Transverse colon (tissue), 4 donors: ENCODE results near the gene TRIP10. TPM values are rescaled to one million over a fixed set of nuclear protein-coding genes. Genes with fewer than 3 reads are reported as not detected.

Experiments used
- DNase-seq: peaks from one replicate; pipeline ENCODE4 v3.0.0-alpha.2; 2019
- H3K27ac ChIP-seq, 4 donors: fragments of 200-600 bp; sonication (generic); 2 replicates each; pipeline ENCODE4 v1.5.1; 2016 to 2018; ENCODE audit warnings: inconsistent platforms in 4 of 4
- H3K27me3 ChIP-seq: fragments of 200-600 bp; sonication (generic); 2 replicates; pipeline ENCODE4 v1.5.1; 2017; ENCODE audit warnings: inconsistent platforms
- H3K36me3 ChIP-seq, 4 donors: fragments of 200-600 bp; sonication (generic); 2 replicates each; pipeline ENCODE4 v1.5.1; 2017 to 2019; ENCODE audit warnings: inconsistent platforms in 4 of 4
- H3K4me1 ChIP-seq, 4 donors: fragments of 200-600 bp; sonication (generic); 2 replicates each; pipeline ENCODE4 v1.5.1; 2017 to 2020; ENCODE audit warnings: inconsistent platforms in 4 of 4
- H3K4me3 ChIP-seq, 4 donors: fragments of 200-600 bp; sonication (generic); 1 replicate in 1 of 4; 2 replicates in 3 of 4; pipeline versions ENCODE4 v1.5.1 to v1.6.1; 2017 to 2019; ENCODE audit warnings: inconsistent platforms in 4 of 4
- H3K9me3 ChIP-seq, 2 donors: fragments of 200-600 bp; sonication (generic); 2 replicates each; pipeline ENCODE4 v1.5.1; 2017 to 2019; ENCODE audit warnings: inconsistent platforms in 2 of 2
- EP300 ChIP-seq: sonication (generic); formaldehyde crosslinking; IDR thresholded peaks from one replicate; pipeline ENCODE4 v1.6.1; 2017; ENCODE audit warnings: antibody characterized with exemption, low read depth
- POLR2A ChIP-seq: fragments of 450-650 bp; IDR thresholded peaks from one replicate; pipeline ENCODE4 v1.6.1; 2016; ENCODE audit warnings: antibody characterized with exemption, mild to moderate bottlenecking, moderate library complexity
- POLR2AphosphoS5 ChIP-seq, 3 donors: sonication (generic); formaldehyde crosslinking; IDR thresholded peaks; one replicate each; pipeline ENCODE4 v1.6.1; 2016; ENCODE audit warnings: antibody characterized with exemption in 3 of 3
- WGBS, 2 donors: methylation state at CpG; one replicate each; pipeline ENCODE4 v1.1.5; 2018; ENCODE audit warnings: low coverage in 1 of 2; 5-methylcytosine and 5-hydroxymethylcytosine counted together
- in situ Hi-C, 4 donors: fragments of 200-750 bp; cut with MboI; loops; one replicate each; pipeline versions ENCODE4 v1.15.0 to v1.15.1; 2017; ENCODE audit warnings: low sequenced_read_pairs in 3 of 4, low pct_ligation_motif_present in 1 of 4, low pct_unique_long_range_greater_than_20kb in 1 of 4
- intact Hi-C: fragments of 100-400 bp; cut with DNase I; formaldehyde crosslinking; loops from one replicate; pipeline ENCODE4 v1.15.1; 2023; ENCODE audit warnings: low total_unique reads
- total RNA-seq, 4 donors: library from RNA; depleted of rRNA; stranded (reverse); fragments of >200 nt; gene quantifications; one replicate each; pipeline ENCODE4 v1.1.0, GENCODE V29; 2016
- TF ChIP-seq, protein P1 (sequence below), 5 experiments: fragments of 200-600 bp in 3 of 5; fragments of 450-650 bp in 2 of 5; sonication (generic) in 3 of 5; IDR thresholded peaks; 1 replicate in 2 of 5; 2 replicates in 3 of 5; pipeline ENCODE4 v1.5.1; 2016 to 2017; ENCODE audit warnings: antibody characterized with exemption in 5 of 5, inconsistent platforms in 3 of 5, mild to moderate bottlenecking in 2 of 5, moderate library complexity in 1 of 5

Gene TRIP10
- total RNA-seq, 4 donors from 2014 or later = 55.5 to 227 (median 78.8) TPM

- Histone ChIP-seq H3K4me1 (peaks cover 0 to 15% (median 0%) of the 10 kb centered on the region in 4 donors), H3K36me3 (no peaks in the 10 kb centered on the region), H3K4me3 (no peak within 1 kb of the TSS), H3K27ac (peak within 1 kb of the TSS in 2 of 4 donors; percentile 41 to 62), H3K27me3 (no peaks in the 10 kb centered on the region), H3K9me3 (no peaks in the 10 kb centered on the region)
- WGBS, 2 donors = 78% methylated on average over 4 of the region's 4 CpGs; no CpG with 5 or more reads in 1 of the 2 donors
- intact Hi-C loops = no loop called here
- no peak for DNase-seq
- in situ Hi-C loops = loop anchor here in 1 of 4 donors (25.0 kb wide), 1 partner anchor 142 kb away; no protein-coding TSS in a partner anchor
- TF ChIP-seq POLR2A = peak; percentile 20
- TF ChIP-seq EP300 = no peak
- TF ChIP-seq, protein P1, sequence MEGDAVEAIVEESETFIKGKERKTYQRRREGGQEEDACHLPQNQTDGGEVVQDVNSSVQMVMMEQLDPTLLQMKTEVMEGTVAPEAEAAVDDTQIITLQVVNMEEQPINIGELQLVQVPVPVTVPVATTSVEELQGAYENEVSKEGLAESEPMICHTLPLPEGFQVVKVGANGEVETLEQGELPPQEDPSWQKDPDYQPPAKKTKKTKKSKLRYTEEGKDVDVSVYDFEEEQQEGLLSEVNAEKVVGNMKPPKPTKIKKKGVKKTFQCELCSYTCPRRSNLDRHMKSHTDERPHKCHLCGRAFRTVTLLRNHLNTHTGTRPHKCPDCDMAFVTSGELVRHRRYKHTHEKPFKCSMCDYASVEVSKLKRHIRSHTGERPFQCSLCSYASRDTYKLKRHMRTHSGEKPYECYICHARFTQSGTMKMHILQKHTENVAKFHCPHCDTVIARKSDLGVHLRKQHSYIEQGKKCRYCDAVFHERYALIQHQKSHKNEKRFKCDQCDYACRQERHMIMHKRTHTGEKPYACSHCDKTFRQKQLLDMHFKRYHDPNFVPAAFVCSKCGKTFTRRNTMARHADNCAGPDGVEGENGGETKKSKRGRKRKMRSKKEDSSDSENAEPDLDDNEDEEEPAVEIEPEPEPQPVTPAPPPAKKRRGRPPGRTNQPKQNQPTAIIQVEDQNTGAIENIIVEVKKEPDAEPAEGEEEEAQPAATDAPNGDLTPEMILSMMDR (IDR thresholded peaks at IDR 0.05) = no peak
- TF ChIP-seq POLR2AphosphoS5 (IDR thresholded peaks at IDR 0.05) = peak in 1 of 3 donors; percentile 16
Observed at GRCh38 chr19:6720369-6721137, 18.9 kb upstream of the TRIP10 start, which contains the start of gene C3. Gene C3, minus strand, starts transcription at chr19:6720650. Its CDS starts 61 bp downstream, at chr19:6720589.

DNA sequence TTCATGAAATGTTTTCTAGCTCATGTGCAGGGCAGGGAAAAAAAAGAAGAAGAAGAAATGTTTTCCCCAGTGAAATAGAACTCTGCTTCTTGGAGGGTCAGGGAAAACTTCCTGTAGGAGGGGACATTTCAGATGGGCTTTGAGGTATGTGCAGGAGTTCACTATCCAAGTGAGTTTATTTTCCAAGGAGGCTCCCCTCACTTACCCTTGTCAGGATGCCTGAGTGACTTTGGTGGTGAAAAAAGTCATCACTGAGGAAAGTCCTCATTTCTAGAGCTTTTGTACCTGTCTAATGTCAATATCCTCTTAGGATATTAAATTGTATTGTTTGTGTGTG, 18.4 kb upstream of the TRIP10 start:
- intact Hi-C loops (no loop called here), in situ Hi-C loops (loop anchor here in 1 of 4 donors (25.0 kb wide), 1 partner anchor 141 kb away; no protein-coding TSS in a partner anchor)
- Histone ChIP-seq H3K27me3 (no peaks in the 10 kb centered on the region), H3K36me3 (no peaks in the 10 kb centered on the region), H3K27ac (peak overlapping the region in 2 of 4 donors; percentile 41 to 62), H3K9me3 (no peaks in the 10 kb centered on the region), H3K4me1 (peaks cover 0 to 15% (median 0%) of the 10 kb centered on the region in 4 donors), H3K4me3 (no peak overlapping the region)
- no peak for DNase-seq
- TF ChIP-seq, protein P1 (IDR thresholded peaks at IDR 0.05) = no peak
- TF ChIP-seq POLR2AphosphoS5 (IDR thresholded peaks at IDR 0.05) = no peak
- no peak for TF ChIP-seq POLR2A
- TF ChIP-seq EP300 = no peak

DNA sequence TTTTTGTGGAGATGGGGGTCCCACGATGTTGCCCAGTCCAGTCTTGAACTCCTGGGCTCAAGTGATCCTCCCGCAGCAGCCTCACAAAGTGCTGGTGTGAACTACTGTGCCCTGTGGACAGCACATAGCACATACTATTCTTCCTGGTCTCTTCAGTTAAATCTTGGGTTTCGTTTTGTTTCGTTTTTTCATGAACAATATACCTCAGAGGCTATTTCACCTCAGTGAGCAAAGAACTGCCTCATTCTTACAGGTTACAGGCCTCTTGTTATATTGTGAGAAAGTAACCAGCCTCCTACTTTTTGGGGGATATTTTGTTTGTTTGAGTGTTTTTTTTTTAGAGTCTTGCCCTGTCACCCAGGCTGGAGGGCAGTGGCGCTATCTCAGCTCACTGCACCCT, 17.7 kb upstream of the TRIP10 start:
- Histone ChIP-seq H3K4me3 (no peak overlapping the region), H3K4me1 (peaks cover 0 to 15% (median 0%) of the 10 kb centered on the region in 4 donors), H3K9me3 (no peaks in the 10 kb centered on the region), H3K27ac (peak overlapping the region in 1 of 4 donors; percentile 62), H3K36me3 (no peaks in the 10 kb centered on the region), H3K27me3 (no peaks in the 10 kb centered on the region)
- in situ Hi-C loops (loop anchor here in 1 of 4 donors (25.0 kb wide), 1 partner anchor 141 kb away; no protein-coding TSS in a partner anchor), intact Hi-C loops (no loop called here)
- TF ChIP-seq POLR2AphosphoS5 (IDR thresholded peaks at IDR 0.05) (no peak), EP300 (no peak), POLR2A (no peak)
- TF ChIP-seq, protein P1 (IDR thresholded peaks at IDR 0.05) = no peak
- 41 to 57% methylated on average over 3 to 5 of the region's 5 CpGs for WGBS, 2 donors
- no peak for DNase-seq

GRCh38 chr19:6723108-6723618, 16.3 kb upstream of the TRIP10 start:
- H3K4me1 ChIP-seq = peaks cover 0 to 15% (median 0%) of the 10 kb centered on the region in 4 donors
- no peak overlapping the region for H3K4me3 ChIP-seq
- no peak for TF ChIP-seq POLR2A
- no peak for TF ChIP-seq EP300
- TF ChIP-seq POLR2AphosphoS5 (IDR thresholded peaks at IDR 0.05) = no peak
- TF ChIP-seq, protein P1 (IDR thresholded peaks at IDR 0.05) = no peak
- intact Hi-C loops = no loop called here
- no peaks in the 10 kb centered on the region for H3K9me3 ChIP-seq
- H3K27ac ChIP-seq = peak overlapping the region; percentile 26 to 43 (median 38)
- in situ Hi-C loops = loop anchor here in 1 of 4 donors (25.0 kb wide), 1 partner anchor 139 kb away; no protein-coding TSS in a partner anchor
- H3K27me3 ChIP-seq = no peaks in the 10 kb centered on the region
- no peaks in the 10 kb centered on the region for H3K36me3 ChIP-seq
- no peak for DNase-seq
- WGBS, 2 donors = 44% methylated on average over 13 of the region's 13 CpGs; no CpG with 5 or more reads in 1 of the 2 donors
